KBM-7 (cell line): ENCODE results near the gene KLHDC8B.
"Not testable (repeated sequence)": the region's sequence is repeated elsewhere in the genome, so short reads cannot be mapped to it uniquely, and the experiment has no call there.

Experiments
- DNase-seq: peaks from one replicate; pipeline ENCODE4 v3.0.0-alpha.2; 2015
- in situ Hi-C: fragments of 300-500 bp; cut with MboI; formaldehyde crosslinking; loops from 2 replicates; pipeline ENCODE4 v1.14.3; 2020; ENCODE audit warnings: low sequenced_read_pairs, low pct_unique_long_range_greater_than_20kb, mixed read lengths

The KLHDC8B gene

GRCh38 chr3:49175530-49175929 lies 4.1 kb downstream of the KLHDC8B start:
- no peak for DNase-seq
- in situ Hi-C loops, result no loop called here

GRCh38 chr3:49177073-49177472 lies 5.7 kb downstream of the KLHDC8B start:
- in situ Hi-C loops, result no loop called here
- DNase-seq, result no peak

DNA sequence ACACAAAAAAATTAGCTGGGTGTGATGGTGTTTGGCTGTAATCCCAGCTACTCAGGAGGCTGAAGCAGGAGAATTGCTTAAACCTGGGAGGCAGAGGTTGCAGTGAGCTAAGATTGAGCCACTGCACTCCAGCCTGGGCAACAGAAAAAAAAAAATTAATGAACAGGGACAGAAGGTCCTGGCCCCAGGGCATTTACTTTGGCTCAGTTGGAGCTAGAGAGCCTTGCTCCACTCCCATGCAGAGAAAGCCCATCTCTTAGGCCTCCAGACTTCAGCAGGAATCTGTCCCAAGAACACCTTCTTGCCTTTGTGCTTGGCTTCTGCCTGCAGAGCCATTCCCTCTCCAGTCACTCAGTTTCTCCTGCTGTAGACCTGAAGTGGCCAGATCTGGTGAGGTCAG lies 8.7 kb downstream of the KLHDC8B start:
- DNase-seq, result no peak
- in situ Hi-C loops, result no loop called here

- DNase-seq, result no peak
- in situ Hi-C loops, result no loop called here
Observed at GRCh38 chr3:49181351-49181750, 10.0 kb downstream of the KLHDC8B start.

DNA sequence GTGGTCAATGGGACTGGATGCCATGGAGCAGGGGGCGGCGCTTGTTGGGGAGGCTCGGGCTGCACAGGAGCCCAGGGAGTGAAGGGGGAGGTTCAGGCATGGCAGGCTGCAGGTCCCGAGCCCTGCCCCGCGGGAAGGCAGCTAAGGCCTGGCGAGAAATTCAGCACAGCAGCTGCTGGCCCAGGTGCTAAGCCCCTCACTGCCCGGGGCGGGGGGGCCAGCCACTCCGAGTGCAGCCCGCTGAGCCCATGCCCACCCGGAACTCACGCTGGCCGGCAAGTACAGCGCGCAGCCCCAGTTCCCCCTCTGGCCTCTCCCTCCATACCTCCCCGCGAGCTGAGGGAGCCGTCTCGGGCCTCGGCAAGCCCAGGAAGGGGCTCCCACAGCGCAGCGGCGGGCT lies 11.3 kb downstream of the KLHDC8B start:
- no peak for DNase-seq
- in situ Hi-C loops, result no loop called here

- in situ Hi-C loops, result no loop called here
- no peak for DNase-seq
Observed at GRCh38 chr3:49183873-49184272, 12.5 kb downstream of the KLHDC8B start.

GRCh38 chr3:49191741-49192140 lies 20.3 kb downstream of the KLHDC8B start:
- DNase-seq, result no peak
- in situ Hi-C loops, result no loop called here

GRCh38 chr3:49198161-49198560 lies 26.8 kb downstream of the KLHDC8B start:
- DNase-seq, result no peak

GRCh38 chr3:49198611-49199230 lies 27.3 kb downstream of the KLHDC8B start:
- in situ Hi-C loops, result no loop called here
- DNase-seq, result no peak

More at GRCh38 chr3:49198161-49198560, 26.8 kb downstream of the KLHDC8B start:
- in situ Hi-C loops, result no loop called here

GRCh38 chr3:49199239-49199899 lies 28.0 kb downstream of the KLHDC8B start:
- in situ Hi-C loops, result no loop called here
- DNase-seq, result no peak

DNA sequence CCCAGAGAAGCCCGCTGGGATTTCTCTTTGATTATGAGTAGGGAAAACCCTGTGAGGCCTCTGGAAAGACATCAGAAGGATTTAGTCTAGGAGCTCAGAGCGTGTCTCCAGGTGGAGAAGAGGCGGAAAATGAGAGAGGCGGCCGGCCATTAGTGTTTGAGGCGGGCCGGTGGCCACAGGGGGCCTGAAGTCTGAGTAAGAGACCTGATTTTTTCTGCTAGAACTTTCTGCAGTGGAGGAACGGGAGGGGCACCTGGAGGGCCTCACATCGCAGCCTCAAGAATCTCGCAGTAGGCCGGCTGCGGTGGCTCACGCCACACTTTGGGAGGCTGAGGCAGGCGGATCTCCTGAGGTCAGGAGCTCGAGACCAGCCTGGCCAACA lies 28.5 kb downstream of the KLHDC8B start:
- no peak for DNase-seq
- in situ Hi-C loops, result no loop called here

GRCh38 chr3:49213541-49213943 lies 42.1 kb downstream of the KLHDC8B start:
- DNase-seq, result no peak
- in situ Hi-C loops, result no loop called here

- in situ Hi-C loops, result no loop called here
Observed at GRCh38 chr3:49213998-49214397, 42.6 kb downstream of the KLHDC8B start.

GRCh38 chr3:49216687-49217086 lies 45.3 kb downstream of the KLHDC8B start:
- in situ Hi-C loops, result not testable (repeated sequence)
- DNase-seq, result peak; percentile 58

More at GRCh38 chr3:49213998-49214397, 42.6 kb downstream of the KLHDC8B start:
- DNase-seq, result no peak

DNA sequence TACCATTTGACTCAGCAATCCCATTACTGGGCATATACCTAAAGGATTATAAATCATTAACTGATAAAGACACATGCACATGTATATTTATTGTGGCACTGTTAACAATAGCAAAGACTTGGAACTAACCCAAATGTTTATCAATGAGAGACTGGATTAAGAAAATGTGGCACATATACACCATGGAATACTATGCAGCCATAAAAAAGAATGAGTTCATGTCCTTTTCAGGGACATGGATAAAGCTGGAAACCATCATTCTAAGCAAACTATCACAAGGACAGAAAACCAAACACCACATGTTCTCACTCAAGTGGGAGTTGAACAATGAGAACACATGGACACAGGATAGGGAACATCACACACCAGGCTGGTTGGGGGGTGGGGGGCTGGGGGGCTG lies 45.7 kb downstream of the KLHDC8B start:
- DNase-seq, result peak; percentile 26
- in situ Hi-C loops, result not testable (repeated sequence)

GRCh38 chr3:49217688-49218470 lies 46.5 kb downstream of the KLHDC8B start:
- DNase-seq, result no peak
- in situ Hi-C loops, result no loop called here

GRCh38 chr3:49218471-49218989 lies 47.1 kb downstream of the KLHDC8B start:
- in situ Hi-C loops, result not testable (repeated sequence)
- DNase-seq, result peak; percentile 74

GRCh38 chr3:49219132-49219531 lies 47.7 kb downstream of the KLHDC8B start:
- DNase-seq, result no peak
- in situ Hi-C loops, result no loop called here

GRCh38 chr3:49220985-49221563 lies 49.7 kb downstream of the KLHDC8B start:
- in situ Hi-C loops, DNase-seq: not testable (repeated sequence)

- in situ Hi-C loops, result no loop called here
- no peak for DNase-seq
Observed at GRCh38 chr3:49222002-49222401, 50.6 kb downstream of the KLHDC8B start.
